Stimulated activated CD4-positive, alpha-beta T cell treated with anti-CD3 and anti-CD28 coated beads, Interleukin-2, amount 100 ng/mL, for 48 hours (primary cell): ENCODE measurements around the gene PLOD2.

Source experiments
- DNase-seq, 2 donors: peaks; one replicate each; pipeline ENCODE4 v3.0.0-alpha.2; 2020

PLOD2 gene

GRCh38 chr3:146160964-146161662 is at the start of gene PLOD2:
TSS of gene PLOD2 (minus strand) at chr3:146161184. CDS start at chr3:146160989, 195 bp downstream.
- DNase-seq, result peak; percentile 6 to 13

GRCh38 chr3:146209371-146209770 is 48.4 kb upstream of the PLOD2 start:
- DNase-seq, result no peak

- DNase-seq, result no peak
These were observed 42.8 kb upstream of the PLOD2 start for GRCh38 chr3:146203776-146204175.

- no peak for DNase-seq
These were observed 39.7 kb upstream of the PLOD2 start for GRCh38 chr3:146200461-146201220.

GRCh38 chr3:146199762-146200161 is 38.8 kb upstream of the PLOD2 start:
- no peak for DNase-seq

- no peak for DNase-seq
These were observed 35.8 kb upstream of the PLOD2 start for GRCh38 chr3:146196789-146197188.

- DNase-seq, result no peak
These were observed 34.6 kb upstream of the PLOD2 start for GRCh38 chr3:146195605-146196004.

GRCh38 chr3:146195030-146195429 is 34.0 kb upstream of the PLOD2 start:
- DNase-seq, result no peak

GRCh38 chr3:146191051-146191450 is 30.1 kb upstream of the PLOD2 start:
- DNase-seq, result no peak

GRCh38 chr3:146189519-146190173 is 28.7 kb upstream of the PLOD2 start:
- peak in 1 of 2 donors; percentile 0 for DNase-seq

GRCh38 chr3:146187334-146187950 is 26.5 kb upstream of the PLOD2 start:
- no peak for DNase-seq

- DNase-seq, result no peak
These were observed 23.4 kb upstream of the PLOD2 start for GRCh38 chr3:146184241-146185015.

- DNase-seq, result no peak
These were observed 20.2 kb upstream of the PLOD2 start for GRCh38 chr3:146181216-146181615.

- DNase-seq, result no peak
These were observed 19.4 kb upstream of the PLOD2 start for GRCh38 chr3:146180376-146180775.

GRCh38 chr3:146178006-146178689 is 17.2 kb upstream of the PLOD2 start:
- no peak for DNase-seq

- no peak for DNase-seq
These were observed 16.5 kb upstream of the PLOD2 start for GRCh38 chr3:146177519-146177918.

- DNase-seq, result no peak
These were observed 16.1 kb upstream of the PLOD2 start for GRCh38 chr3:146177072-146177471.

GRCh38 chr3:146172586-146172985 is 11.6 kb upstream of the PLOD2 start:
- no peak for DNase-seq

GRCh38 chr3:146170591-146170990 is 9.6 kb upstream of the PLOD2 start:
- DNase-seq, result no peak

- DNase-seq, result no peak
These were observed 8.9 kb upstream of the PLOD2 start for GRCh38 chr3:146169891-146170290.

GRCh38 chr3:146166826-146167225 is 5.8 kb upstream of the PLOD2 start:
- no peak for DNase-seq

- DNase-seq, result no peak
These were observed 5.4 kb upstream of the PLOD2 start for GRCh38 chr3:146166415-146166821.
